Thoracic aorta (tissue), 2 donors: ENCODE measurements around the gene SGTA. TPM values are rescaled to one million over a fixed set of nuclear protein-coding genes. Genes with fewer than 3 reads are reported as not detected.

Source experiments
- ATAC-seq: fragments of 150-250 bp; one replicate; pipeline ENCODE4 v1.8.0; 2017; ENCODE audit warnings: low read depth; ENCODE audit not compliant: insufficient number of reproducible peaks, low FRiP score
- DNase-seq: peaks from one replicate; pipeline ENCODE4 v3.0.0-alpha.2; 2020; ENCODE audit warnings: low spot score
- H3K27ac ChIP-seq, 2 donors: fragments of 200-600 bp; sonication (generic); 1 replicate in 1 of 2; 2 replicates in 1 of 2; pipeline ENCODE4 v1.5.1; 2016; ENCODE audit warnings: mild to moderate bottlenecking in 2 of 2, moderate library complexity in 2 of 2
- H3K27me3 ChIP-seq: fragments of 200-600 bp; sonication (generic); replicated peaks from 2 replicates; pipeline ENCODE4 v1.6.0; 2016; ENCODE audit warnings: mild to moderate bottlenecking; ENCODE audit not compliant: insufficient read depth
- H3K36me3 ChIP-seq: fragments of 200-600 bp; sonication (generic); one replicate; pipeline ENCODE4 v1.5.1; 2016
- H3K4me1 ChIP-seq, 2 donors: fragments of 200-600 bp; sonication (generic); 1 replicate in 1 of 2; 2 replicates in 1 of 2; pipeline versions ENCODE4 v1.5.1 to v1.6.0; 2016; ENCODE audit warnings: low read depth in 2 of 2, mild to moderate bottlenecking in 1 of 2; ENCODE audit not compliant: control insufficient read depth in 1 of 2
- H3K4me3 ChIP-seq: fragments of 200-600 bp; sonication (generic); 2 replicates; pipeline ENCODE4 v1.5.1; 2016; ENCODE audit warnings: mild to moderate bottlenecking
- H3K9me3 ChIP-seq: fragments of 200-600 bp; sonication (generic); 2 replicates; pipeline ENCODE4 v1.5.1; 2016
- total RNA-seq, 2 donors: library from RNA; depleted of rRNA; stranded (reverse); fragments of >200 nt; gene quantifications; one replicate each; pipeline versions ENCODE4 v1.1.0 to v1.2.3, GENCODE V29; 2016
- TF ChIP-seq, protein P1 (sequence below): fragments of 200-600 bp; sonication (generic); IDR thresholded peaks from one replicate; pipeline ENCODE4 v1.5.1; 2019; ENCODE audit warnings: antibody characterized with exemption

SGTA gene
- total RNA-seq, 2 donors from 2014 or later = 43.7 to 46.4 TPM

DNA sequence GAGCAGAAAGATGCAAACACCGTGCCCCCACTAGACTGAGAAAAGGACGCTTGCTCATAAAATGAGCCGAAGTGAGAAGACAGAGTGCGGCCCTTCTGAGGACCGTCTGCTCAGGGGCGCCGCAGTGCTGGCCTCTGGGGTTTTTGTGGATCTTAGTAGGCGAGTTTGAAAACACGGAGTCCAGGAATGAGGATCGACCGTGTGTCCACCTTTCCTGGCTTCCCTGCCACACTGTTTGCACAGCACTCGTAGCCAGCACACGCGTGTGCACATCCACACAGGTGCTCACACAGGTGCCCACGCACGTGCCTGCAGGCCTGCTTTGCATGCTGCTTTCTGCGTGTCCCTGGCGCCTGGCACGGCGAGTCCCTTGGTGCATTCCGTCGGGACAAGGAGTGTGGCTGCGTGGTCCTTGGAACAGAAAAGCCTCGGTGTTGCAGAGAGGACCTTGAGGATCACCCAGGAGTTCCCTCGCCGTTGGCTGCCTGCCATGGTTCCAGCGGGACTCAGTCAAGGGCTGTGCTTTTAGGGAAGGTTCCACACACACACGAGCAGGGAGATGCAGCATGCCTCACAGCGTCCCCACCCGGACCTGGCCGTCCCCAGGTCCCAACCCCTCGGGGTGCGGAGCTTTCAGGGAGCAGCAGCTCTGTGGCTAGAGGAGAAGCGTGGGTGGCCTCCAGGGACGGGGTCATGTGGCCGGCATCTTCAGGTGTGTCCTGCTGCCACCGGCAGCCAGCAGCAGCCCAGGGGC, 26.5 kb upstream of the SGTA start:
- Histone ChIP-seq H3K36me3 (peaks cover 20% of the 10 kb centered on the region), H3K27me3 (no peaks in the 10 kb centered on the region), H3K9me3 (no peaks in the 10 kb centered on the region), H3K4me3 (no peak overlapping the region), H3K27ac (no peak overlapping the region), H3K4me1 (no peaks in the 10 kb centered on the region)
- no peak for DNase-seq
- TF ChIP-seq, protein P1, sequence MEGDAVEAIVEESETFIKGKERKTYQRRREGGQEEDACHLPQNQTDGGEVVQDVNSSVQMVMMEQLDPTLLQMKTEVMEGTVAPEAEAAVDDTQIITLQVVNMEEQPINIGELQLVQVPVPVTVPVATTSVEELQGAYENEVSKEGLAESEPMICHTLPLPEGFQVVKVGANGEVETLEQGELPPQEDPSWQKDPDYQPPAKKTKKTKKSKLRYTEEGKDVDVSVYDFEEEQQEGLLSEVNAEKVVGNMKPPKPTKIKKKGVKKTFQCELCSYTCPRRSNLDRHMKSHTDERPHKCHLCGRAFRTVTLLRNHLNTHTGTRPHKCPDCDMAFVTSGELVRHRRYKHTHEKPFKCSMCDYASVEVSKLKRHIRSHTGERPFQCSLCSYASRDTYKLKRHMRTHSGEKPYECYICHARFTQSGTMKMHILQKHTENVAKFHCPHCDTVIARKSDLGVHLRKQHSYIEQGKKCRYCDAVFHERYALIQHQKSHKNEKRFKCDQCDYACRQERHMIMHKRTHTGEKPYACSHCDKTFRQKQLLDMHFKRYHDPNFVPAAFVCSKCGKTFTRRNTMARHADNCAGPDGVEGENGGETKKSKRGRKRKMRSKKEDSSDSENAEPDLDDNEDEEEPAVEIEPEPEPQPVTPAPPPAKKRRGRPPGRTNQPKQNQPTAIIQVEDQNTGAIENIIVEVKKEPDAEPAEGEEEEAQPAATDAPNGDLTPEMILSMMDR = no peak
- no peak for ATAC-seq

DNA sequence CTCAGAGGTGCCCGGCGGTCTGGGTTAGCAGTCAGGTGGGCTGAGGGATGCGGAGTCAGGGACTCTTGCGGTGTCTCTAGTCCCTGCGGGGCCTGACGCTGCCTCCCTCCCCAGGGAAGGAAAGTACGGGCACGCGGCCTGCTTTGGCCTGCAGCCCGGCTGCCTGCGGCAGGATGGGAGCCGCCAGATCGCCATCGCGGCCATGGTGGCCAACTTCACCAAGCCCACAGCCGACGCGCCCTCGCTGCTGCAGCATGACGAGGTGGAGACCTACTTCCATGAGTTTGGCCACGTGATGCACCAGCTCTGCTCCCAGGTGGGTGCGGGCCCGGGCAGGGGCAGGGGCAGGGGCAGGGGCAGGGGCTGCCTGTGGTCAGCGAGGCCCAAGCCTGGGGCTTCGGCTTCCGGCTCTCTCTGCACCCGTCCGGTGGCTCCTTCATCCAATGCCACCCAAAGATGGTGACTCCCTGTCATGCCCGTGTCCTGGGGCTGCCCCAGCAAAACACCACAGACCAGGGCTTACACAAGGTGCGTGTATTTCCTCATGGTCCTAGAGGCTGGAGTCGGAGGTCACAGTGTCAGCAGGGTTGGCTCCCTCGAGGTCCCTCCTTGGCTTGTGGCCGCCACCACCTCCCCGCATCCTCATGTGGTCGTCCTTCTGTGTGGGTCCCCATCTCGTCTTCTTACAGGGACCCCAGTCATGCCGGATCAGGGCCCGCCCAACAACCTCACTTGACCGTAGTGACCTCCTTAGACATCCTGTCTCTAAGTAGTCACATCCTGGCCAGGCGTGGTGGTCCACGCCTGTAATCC, 25.3 kb upstream of the SGTA start:
- H3K27me3 ChIP-seq = no peaks in the 10 kb centered on the region
- H3K9me3 ChIP-seq = no peaks in the 10 kb centered on the region
- TF ChIP-seq, protein P1 = no peak
- no peak overlapping the region for H3K27ac ChIP-seq
- H3K4me3 ChIP-seq = no peak overlapping the region
- DNase-seq (no peak), ATAC-seq (no peak)
- H3K4me1 ChIP-seq = no peaks in the 10 kb centered on the region
- H3K36me3 ChIP-seq = peaks cover 20% of the 10 kb centered on the region

DNA sequence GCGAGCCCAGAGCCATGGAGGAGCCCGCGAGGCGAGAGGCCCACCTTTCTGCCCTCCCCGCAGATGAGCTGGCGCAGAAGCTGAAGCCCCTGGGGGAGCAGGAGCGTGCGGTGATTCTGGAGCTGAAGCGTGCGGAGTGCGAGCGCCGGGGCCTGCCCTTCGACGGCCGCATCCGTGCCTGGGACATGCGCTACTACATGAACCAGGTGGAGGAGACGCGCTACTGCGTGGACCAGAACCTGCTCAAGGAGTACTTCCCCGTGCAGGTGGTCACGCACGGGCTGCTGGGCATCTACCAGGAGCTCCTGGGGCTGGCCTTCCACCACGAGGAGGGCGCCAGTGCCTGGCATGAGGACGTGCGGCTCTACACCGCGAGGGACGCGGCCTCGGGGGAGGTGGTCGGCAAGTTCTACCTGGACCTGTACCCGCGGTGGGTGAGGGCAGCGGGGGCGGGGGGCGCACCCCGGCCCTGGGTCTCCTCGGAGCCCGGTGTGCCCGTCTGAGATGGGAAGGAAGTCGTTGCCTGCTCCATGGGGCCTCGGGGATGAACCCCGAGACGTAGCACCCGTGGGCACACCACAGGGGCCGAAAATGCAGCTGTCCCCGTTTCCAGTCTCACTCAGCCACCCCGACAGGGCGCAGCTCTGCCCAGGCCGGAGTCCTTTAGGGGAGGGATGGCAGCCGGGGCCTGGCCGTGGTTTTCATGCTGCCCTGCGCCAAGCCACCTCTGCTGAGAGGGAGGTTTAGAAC, 24.5 kb upstream of the SGTA start:
- ATAC-seq (no peak), DNase-seq (no peak)
- Histone ChIP-seq H3K4me3 (no peak overlapping the region), H3K27me3 (no peaks in the 10 kb centered on the region), H3K36me3 (peaks cover 26% of the 10 kb centered on the region), H3K9me3 (no peaks in the 10 kb centered on the region), H3K27ac (no peak overlapping the region), H3K4me1 (no peaks in the 10 kb centered on the region)
- TF ChIP-seq, protein P1 = no peak

DNA sequence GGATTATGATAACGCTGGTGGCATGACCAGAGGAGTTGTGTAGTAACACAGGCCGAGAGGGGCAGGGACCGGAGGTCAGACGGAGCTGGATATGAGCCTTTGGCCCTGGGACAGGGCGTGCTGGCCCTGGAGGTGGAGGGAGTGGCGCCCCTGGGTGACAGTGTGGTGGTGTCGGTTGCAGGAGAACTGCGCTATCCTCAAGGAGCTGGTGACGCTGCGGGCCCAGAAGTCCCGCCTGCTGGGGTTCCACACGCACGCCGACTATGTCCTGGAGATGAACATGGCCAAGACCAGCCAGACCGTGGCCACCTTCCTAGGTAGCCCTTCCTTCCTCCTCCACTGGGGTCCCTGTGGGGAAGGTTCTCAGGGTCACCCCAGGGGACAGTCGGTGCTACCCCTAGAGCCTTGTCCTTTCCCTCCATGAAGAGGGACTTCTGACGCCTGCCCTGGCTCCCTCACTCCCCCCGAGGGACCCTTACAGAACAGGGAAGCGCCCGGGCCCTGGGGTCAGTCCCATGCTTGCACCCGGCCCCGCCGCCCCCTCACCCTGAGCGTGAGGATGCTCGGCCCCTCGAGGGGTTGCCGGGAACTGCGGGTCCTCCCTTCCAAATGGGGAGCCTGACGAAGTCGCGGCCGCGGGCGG, 23.8 kb upstream of the SGTA start:
- peaks cover 29% of the 10 kb centered on the region for H3K36me3 ChIP-seq
- TF ChIP-seq, protein P1 = no peak
- no peaks in the 10 kb centered on the region for H3K27me3 ChIP-seq
- H3K4me1 ChIP-seq = no peaks in the 10 kb centered on the region
- DNase-seq (no peak), ATAC-seq (no peak)
- H3K9me3 ChIP-seq = no peaks in the 10 kb centered on the region
- no peak overlapping the region for H3K4me3 ChIP-seq
- no peak overlapping the region for H3K27ac ChIP-seq
